ENCODE data around the gene EFCAB6. TPM values are rescaled to one million over a fixed set of nuclear protein-coding genes. Genes with fewer than 3 reads are reported as not detected.

The EFCAB6 gene
- total RNA-seq, 1 experiment from 2014 or later, result 0.94 TPM

DNA sequence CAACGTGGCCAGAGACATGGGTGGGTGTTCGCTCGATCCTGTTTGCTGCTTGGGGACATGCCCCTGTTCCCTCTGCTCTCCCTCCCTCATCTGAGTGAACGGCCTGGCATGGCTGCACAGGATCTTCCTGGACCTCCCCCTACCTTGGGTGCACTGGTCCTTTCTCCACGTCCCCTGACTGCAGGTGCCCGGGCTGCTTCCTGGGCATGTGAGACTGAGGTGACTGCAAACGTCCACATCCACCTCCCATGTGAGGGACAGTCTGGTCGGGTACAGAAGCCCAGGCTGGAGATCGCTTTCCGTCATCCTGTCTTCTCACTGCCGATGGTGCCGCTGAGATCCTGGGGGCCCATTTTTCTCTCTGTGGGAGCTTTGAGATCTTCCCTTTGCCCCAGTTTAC lies 38.4 kb upstream of the EFCAB6 start (continued):
- TF ChIP-seq ATF6 (CRISPR knock-in tag; IDR thresholded peaks at IDR 0.05) (no peak), SMAD4 (CRISPR knock-in tag; IDR thresholded peaks at IDR 0.05) (no peak), NFE2L1 (CRISPR knock-in tag; IDR thresholded peaks at IDR 0.05) (no peak), MXD4 (CRISPR knock-in tag; IDR thresholded peaks at IDR 0.05; ENCODE audit: borderline replicate concordance) (no peak), STAT6 (CRISPR knock-in tag; conservative IDR thresholded peaks at IDR 0.05; ENCODE audit: low read depth) (no peak), GTF2I (CRISPR knock-in tag; conservative IDR thresholded peaks at IDR 0.05) (no peak)

DNA sequence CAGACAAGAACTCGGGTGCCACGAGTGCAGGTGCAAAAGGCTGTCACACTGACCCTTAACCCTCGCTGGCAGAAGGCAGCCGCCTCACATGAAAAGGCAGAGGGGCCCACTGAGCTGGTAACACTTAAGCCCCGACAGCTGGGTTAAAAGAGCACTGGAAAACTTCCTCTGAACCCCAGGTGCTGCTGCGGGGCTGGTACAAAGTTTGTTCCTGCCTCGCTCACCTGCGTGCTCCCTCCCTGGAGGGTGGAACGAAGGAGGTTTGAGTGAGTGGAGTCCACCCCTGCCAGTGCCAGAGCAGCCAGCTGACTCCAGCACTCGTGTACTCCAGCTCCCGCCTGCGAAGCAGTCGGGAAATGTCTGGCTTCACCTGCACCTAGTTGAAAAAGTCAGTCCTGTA lies 37.6 kb upstream of the EFCAB6 start:
- Mint-ChIP-seq H3K4me1 (peaks cover 39% of the 10 kb centered on the region), H3K27ac (peak overlapping the region; percentile 80; the same call in 1 of the 2 replicates), H3K36me3 (no peaks in the 10 kb centered on the region), H3K9me3 (no peaks in the 10 kb centered on the region), H3K4me3 (no peak overlapping the region), H3K27me3 (ENCODE audit: low read depth) (no peaks in the 10 kb centered on the region)
- POLR2A ChIA-PET, result no interaction called here
- CTCF ChIA-PET, result interaction anchor here (1.0 to 11.6 kb wide), 6 partner anchors 10 to 835 kb away, joined by 3 to 140 read pairs (median 9); no protein-coding TSS in a partner anchor
- ATAC-seq, result no peak
- TF ChIP-seq, protein P1, sequence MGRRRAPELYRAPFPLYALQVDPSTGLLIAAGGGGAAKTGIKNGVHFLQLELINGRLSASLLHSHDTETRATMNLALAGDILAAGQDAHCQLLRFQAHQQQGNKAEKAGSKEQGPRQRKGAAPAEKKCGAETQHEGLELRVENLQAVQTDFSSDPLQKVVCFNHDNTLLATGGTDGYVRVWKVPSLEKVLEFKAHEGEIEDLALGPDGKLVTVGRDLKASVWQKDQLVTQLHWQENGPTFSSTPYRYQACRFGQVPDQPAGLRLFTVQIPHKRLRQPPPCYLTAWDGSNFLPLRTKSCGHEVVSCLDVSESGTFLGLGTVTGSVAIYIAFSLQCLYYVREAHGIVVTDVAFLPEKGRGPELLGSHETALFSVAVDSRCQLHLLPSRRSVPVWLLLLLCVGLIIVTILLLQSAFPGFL (CRISPR knock-in tag; IDR thresholded peaks at IDR 0.05; ENCODE audit: borderline replicate concordance), result no peak
- no peak for TF ChIP-seq KAT7 (CRISPR knock-in tag; IDR thresholded peaks at IDR 0.05; ENCODE audit: borderline replicate concordance)
- no peak for TF ChIP-seq ZNF263 (CRISPR knock-in tag; IDR thresholded peaks at IDR 0.05; ENCODE audit: low read depth)
- TF ChIP-seq ESRRA (CRISPR knock-in tag; IDR thresholded peaks at IDR 0.05; ENCODE audit: borderline replicate concordance), result no peak
- TF ChIP-seq NR2C2 (CRISPR knock-in tag; IDR thresholded peaks at IDR 0.05), result no peak
- TF ChIP-seq, protein P2, sequence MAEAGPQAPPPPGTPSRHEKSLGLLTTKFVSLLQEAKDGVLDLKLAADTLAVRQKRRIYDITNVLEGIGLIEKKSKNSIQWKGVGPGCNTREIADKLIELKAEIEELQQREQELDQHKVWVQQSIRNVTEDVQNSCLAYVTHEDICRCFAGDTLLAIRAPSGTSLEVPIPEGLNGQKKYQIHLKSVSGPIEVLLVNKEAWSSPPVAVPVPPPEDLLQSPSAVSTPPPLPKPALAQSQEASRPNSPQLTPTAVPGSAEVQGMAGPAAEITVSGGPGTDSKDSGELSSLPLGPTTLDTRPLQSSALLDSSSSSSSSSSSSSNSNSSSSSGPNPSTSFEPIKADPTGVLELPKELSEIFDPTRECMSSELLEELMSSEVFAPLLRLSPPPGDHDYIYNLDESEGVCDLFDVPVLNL (CRISPR knock-in tag; IDR thresholded peaks at IDR 0.05; ENCODE audit: borderline replicate concordance, low read depth), result no peak
- no peak for TF ChIP-seq CTCF (IDR thresholded peaks at IDR 0.05)
- no peak for TF ChIP-seq ZNF138 (CRISPR knock-in tag; conservative IDR thresholded peaks at IDR 0.05)
- TF ChIP-seq, protein P3, sequence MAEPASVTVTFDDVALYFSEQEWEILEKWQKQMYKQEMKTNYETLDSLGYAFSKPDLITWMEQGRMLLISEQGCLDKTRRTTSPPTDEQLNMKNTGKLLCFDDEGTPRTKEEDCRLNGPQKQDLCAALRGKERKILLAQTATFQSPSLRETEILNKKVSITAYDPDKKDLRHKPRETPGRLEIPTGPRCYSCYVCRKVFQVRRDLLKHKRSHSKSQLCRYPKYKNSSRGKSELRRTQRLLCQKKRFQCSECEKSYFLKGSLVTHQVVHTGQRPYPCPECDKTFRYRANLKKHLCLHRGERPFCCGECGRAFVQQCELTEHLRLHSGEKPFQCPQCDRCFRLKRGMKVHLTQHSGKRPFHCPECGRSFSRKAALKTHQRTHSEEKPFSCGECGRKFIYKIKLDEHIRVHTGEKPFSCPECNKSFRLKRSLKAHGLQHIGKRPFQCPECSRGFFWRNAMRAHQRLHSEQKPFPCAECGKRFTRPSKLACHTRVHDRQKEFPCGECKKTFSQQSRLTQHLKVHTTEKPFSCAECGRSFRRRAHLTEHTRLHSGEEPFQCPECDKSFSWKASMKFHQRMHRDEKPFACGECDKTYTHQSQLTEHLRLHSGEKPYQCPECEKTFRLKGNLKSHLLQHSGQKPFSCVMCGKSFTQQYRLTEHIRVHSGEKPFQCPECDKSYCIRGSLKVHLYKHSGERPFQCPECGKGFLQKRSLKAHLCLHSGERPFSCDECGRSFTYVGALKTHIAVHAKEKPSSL (CRISPR knock-in tag; conservative IDR thresholded peaks at IDR 0.05), result no peak
- TF ChIP-seq GRHL2 (CRISPR knock-in tag; IDR thresholded peaks at IDR 0.05; ENCODE audit: insufficient replicate concordance, severe bottlenecking), result no peak
- TF ChIP-seq TEAD4 (CRISPR knock-in tag; IDR thresholded peaks at IDR 0.05), result no peak
- TF ChIP-seq JUN (CRISPR knock-in tag; IDR thresholded peaks at IDR 0.05), result no peak
- no peak for TF ChIP-seq CDX4 (CRISPR knock-in tag; IDR thresholded peaks at IDR 0.05; ENCODE audit: borderline replicate concordance)
- TF ChIP-seq GABPB1 (CRISPR knock-in tag; IDR thresholded peaks at IDR 0.05), result no peak
- no peak for TF ChIP-seq SMAD4 (CRISPR knock-in tag; IDR thresholded peaks at IDR 0.05)
- TF ChIP-seq ZBTB21 (CRISPR knock-in tag; IDR thresholded peaks at IDR 0.05; ENCODE audit: borderline replicate concordance), result no peak
- no peak for TF ChIP-seq JAZF1 (CRISPR knock-in tag; IDR thresholded peaks at IDR 0.05)
- TF ChIP-seq, protein P4, sequence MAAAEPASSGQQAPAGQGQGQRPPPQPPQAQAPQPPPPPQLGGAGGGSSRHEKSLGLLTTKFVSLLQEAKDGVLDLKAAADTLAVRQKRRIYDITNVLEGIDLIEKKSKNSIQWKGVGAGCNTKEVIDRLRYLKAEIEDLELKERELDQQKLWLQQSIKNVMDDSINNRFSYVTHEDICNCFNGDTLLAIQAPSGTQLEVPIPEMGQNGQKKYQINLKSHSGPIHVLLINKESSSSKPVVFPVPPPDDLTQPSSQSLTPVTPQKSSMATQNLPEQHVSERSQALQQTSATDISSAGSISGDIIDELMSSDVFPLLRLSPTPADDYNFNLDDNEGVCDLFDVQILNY (CRISPR knock-in tag; IDR thresholded peaks at IDR 0.05), result no peak
- TF ChIP-seq CBFB (CRISPR knock-in tag; IDR thresholded peaks at IDR 0.05; ENCODE audit: low read depth), result no peak
- DNase-seq (ENCODE audit: low spot score), result no peak
